Osteoblast (primary cell): ENCODE data around the gene ACAD9. TPM values are rescaled to one million over a fixed set of nuclear protein-coding genes. Genes with fewer than 3 reads are reported as not detected.
"Not testable (repeated sequence)": the region's sequence is repeated elsewhere in the genome, so short reads cannot be mapped to it uniquely, and the experiment has no call there.

Experiments used
- DNase-seq: peaks from one replicate; pipeline ENCODE4 v3.0.0; 2011; ENCODE audit warnings: low spot score, mixed read lengths; ENCODE audit not compliant: insufficient read length; ENCODE audit errors: missing footprints
- H2AFZ ChIP-seq: 2 replicates; pipeline ENCODE4 v1.6.0; 2011; ENCODE audit warnings: mild to moderate bottlenecking, low read length
- H3K27ac ChIP-seq: 2 replicates; pipeline ENCODE4 v1.5.1; 2011; ENCODE audit warnings: mild to moderate bottlenecking, low read depth, low read length, moderate library complexity
- H3K27me3 ChIP-seq: 2 replicates; pipeline ENCODE4 v1.6.0; 2012; ENCODE audit warnings: mild to moderate bottlenecking, control low read depth, inconsistent platforms, low read length, moderate library complexity; ENCODE audit not compliant: insufficient read depth
- H3K36me3 ChIP-seq: 2 replicates; pipeline ENCODE4 v1.5.1; 2011; ENCODE audit warnings: mild to moderate bottlenecking, low read length, control low read depth, moderate library complexity; ENCODE audit not compliant: insufficient read depth
- H3K4me1 ChIP-seq: 2 replicates; pipeline ENCODE4 v1.5.1; 2011; ENCODE audit warnings: mild to moderate bottlenecking, low read length, control low read depth, moderate library complexity; ENCODE audit not compliant: insufficient read depth
- H3K4me2 ChIP-seq: 2 replicates; pipeline ENCODE4 v1.6.0; 2011; ENCODE audit warnings: mild to moderate bottlenecking, low read length; ENCODE audit not compliant: insufficient read depth
- H3K4me3 ChIP-seq: fragments of 200-600 bp; sonication (generic); 3 replicates; pipeline ENCODE4 v1.5.1; 2012; ENCODE audit warnings: mild to moderate bottlenecking, low read length, inconsistent platforms; ENCODE audit not compliant: insufficient read depth
- H3K79me2 ChIP-seq: 2 replicates; pipeline ENCODE4 v1.6.0; 2012; ENCODE audit warnings: mild to moderate bottlenecking, low read length, control low read depth, inconsistent platforms; ENCODE audit not compliant: insufficient read depth
- H3K9me3 ChIP-seq: 2 replicates; pipeline ENCODE4 v1.5.1; 2011; ENCODE audit warnings: low read depth, low read length, control low read depth
- H4K20me1 ChIP-seq: 2 replicates; pipeline ENCODE4 v1.6.0; 2012; ENCODE audit warnings: mild to moderate bottlenecking, low read length, control low read depth; ENCODE audit not compliant: insufficient read depth
- total RNA-seq: library from RNA; depleted of rRNA; stranded (reverse); fragments of >200 nt; gene quantifications from 2 replicates; pipeline ENCODE4 v1.2.3, GENCODE V29; 2012
- TF ChIP-seq, protein P1 (sequence below): IDR thresholded peaks from 2 replicates; pipeline ENCODE4 v1.5.1; 2011; ENCODE audit warnings: mild to moderate bottlenecking, low read depth, low read length, moderate library complexity; ENCODE audit errors: extremely low read depth

Gene ACAD9
- total RNA-seq, 1 donor: 34.7 TPM

DNA sequence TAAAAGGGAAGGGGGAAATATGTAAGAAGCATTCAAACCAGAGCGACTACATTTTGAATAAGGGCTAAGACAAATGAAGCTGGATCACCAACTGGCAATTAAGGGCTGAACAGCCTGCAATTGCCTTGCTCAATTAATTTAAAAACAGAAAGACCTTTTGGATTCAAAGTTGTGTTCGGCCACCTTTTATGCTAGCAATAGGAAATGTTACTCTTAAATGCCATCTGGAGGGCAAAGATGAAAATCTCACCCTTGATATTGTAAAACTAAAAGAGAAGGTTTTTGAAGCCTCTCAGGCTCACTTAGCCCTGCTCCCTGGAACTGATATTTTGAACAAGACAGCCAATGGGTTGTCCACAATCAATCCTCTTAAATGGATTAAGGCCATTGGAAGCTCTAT, 44.2 kb downstream of the ACAD9 start:
- Histone ChIP-seq H3K4me1 (no peaks in the 10 kb centered on the region), H3K9me3 (peaks cover 9% of the 10 kb centered on the region), H3K36me3 (no peaks in the 10 kb centered on the region), H3K79me2 (no peaks in the 10 kb centered on the region), H3K4me2 (no peak overlapping the region), H4K20me1 (no peaks in the 10 kb centered on the region), H2AFZ (no peak overlapping the region), H3K27me3 (no peaks in the 10 kb centered on the region), H3K4me3 (no peak overlapping the region), H3K27ac (no peak overlapping the region)
- TF ChIP-seq, protein P1, sequence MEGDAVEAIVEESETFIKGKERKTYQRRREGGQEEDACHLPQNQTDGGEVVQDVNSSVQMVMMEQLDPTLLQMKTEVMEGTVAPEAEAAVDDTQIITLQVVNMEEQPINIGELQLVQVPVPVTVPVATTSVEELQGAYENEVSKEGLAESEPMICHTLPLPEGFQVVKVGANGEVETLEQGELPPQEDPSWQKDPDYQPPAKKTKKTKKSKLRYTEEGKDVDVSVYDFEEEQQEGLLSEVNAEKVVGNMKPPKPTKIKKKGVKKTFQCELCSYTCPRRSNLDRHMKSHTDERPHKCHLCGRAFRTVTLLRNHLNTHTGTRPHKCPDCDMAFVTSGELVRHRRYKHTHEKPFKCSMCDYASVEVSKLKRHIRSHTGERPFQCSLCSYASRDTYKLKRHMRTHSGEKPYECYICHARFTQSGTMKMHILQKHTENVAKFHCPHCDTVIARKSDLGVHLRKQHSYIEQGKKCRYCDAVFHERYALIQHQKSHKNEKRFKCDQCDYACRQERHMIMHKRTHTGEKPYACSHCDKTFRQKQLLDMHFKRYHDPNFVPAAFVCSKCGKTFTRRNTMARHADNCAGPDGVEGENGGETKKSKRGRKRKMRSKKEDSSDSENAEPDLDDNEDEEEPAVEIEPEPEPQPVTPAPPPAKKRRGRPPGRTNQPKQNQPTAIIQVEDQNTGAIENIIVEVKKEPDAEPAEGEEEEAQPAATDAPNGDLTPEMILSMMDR: no peak
- no peak for DNase-seq

DNA sequence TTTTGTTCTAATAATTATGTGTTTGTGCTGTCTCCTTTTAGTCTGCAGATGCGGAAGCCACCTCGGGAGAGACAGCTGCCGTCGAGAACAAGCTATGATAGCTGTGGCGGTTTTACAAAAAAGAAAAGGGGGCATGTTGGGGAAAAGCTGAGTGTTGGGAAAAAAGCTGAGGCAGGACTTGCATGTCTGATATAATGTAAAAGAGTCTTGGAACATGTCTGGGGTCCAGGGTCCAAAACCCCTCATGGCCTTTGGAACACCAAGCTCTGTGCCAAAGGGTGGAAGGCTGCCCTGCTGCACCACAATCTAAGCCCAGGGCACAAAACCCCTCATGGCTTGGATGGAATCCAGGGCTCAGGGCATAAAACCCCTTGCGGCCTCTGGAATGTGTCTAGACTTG, 44.6 kb downstream of the ACAD9 start:
- H3K27me3 ChIP-seq, H3K79me2 ChIP-seq, H3K36me3 ChIP-seq, H3K9me3 ChIP-seq, H2AFZ ChIP-seq, H3K4me2 ChIP-seq, DNase-seq, H3K4me1 ChIP-seq, H3K4me3 ChIP-seq, H3K27ac ChIP-seq, H4K20me1 ChIP-seq: not testable (repeated sequence)

DNA sequence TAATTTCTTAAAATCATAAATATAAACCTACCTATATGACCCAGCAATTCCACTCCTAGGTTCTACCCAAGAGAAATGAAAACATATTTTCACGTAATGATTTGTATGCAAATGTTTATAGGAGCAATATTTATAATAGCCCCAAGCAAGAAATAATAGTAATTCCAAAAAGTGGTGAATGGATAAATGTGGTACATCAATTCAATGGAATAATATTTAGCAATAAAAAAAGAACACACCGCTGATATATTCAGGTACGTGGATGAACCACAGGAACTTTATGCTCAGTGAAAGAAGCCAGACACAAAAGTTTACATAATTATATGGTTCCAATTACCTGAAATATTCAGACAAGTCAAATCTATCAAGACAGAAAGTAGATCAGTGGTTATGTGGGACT, 49.9 kb downstream of the ACAD9 start:
- no peak for DNase-seq
- Histone ChIP-seq H3K9me3 (peaks cover 5% of the 10 kb centered on the region), H3K27me3 (peaks cover 23% of the 10 kb centered on the region), H3K27ac (no peak overlapping the region), H4K20me1 (no peaks in the 10 kb centered on the region), H3K4me1 (no peaks in the 10 kb centered on the region), H3K79me2 (no peaks in the 10 kb centered on the region), H3K4me2 (no peak overlapping the region), H3K36me3 (no peaks in the 10 kb centered on the region), H3K4me3 (no peak overlapping the region), H2AFZ (no peak overlapping the region)
- TF ChIP-seq, protein P1: no peak

DNA sequence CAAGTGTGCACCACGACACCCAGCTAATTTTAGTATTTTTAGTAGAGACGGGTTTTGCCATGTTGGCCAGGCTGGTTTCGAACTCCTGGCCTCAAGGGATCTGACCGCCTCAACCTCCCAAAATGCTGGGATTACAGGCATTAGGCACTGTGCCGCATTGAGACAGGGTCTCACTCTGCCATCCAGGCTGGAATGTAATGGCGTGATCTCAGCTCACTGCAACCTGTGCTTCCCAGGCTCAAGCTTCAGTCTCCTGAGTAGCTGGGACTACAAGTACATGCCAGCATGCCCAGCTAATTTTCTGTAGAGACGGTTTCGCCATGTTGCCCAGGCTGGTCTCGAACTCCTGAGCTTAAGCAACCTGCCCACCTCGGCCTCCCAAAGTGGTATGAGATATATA, 51.6 kb downstream of the ACAD9 start:
- DNase-seq: no peak
- peaks cover 28% of the 10 kb centered on the region for H3K27me3 ChIP-seq
- H2AFZ ChIP-seq: no peak overlapping the region
- no peaks in the 10 kb centered on the region for H4K20me1 ChIP-seq
- no peak overlapping the region for H3K4me2 ChIP-seq
- no peak overlapping the region for H3K4me3 ChIP-seq
- TF ChIP-seq, protein P1: no peak
- no peak overlapping the region for H3K27ac ChIP-seq
- no peaks in the 10 kb centered on the region for H3K79me2 ChIP-seq
- no peaks in the 10 kb centered on the region for H3K4me1 ChIP-seq
- no peaks in the 10 kb centered on the region for H3K36me3 ChIP-seq
- H3K9me3 ChIP-seq: no peaks in the 10 kb centered on the region
